ENCODE measurements around the gene TRIM2. TPM values are rescaled to one million over a fixed set of nuclear protein-coding genes. Genes with fewer than 3 reads are reported as not detected.

The TRIM2 gene
- total RNA-seq, 2 donors from 2014 or later: 54.5 to 70.4 TPM

DNA sequence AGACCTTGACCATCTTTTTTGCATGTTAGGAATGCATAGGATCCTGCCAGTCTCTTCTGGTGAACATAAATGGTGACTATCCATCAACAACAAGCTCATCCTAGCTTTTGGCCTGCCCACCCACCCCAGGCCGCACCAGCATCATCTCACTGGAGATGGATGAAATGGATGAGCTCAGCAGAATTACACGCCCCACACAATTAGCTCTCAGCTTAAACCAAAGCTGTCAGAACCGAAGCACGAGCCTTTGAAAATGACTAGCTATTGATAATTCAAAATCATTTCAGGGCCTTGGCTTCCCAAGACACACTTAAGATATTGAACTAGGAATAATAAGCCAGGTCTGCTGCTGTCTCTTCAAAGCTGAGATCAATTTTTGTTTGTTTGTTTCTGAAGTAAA is 77.8 kb downstream of the TRIM2 start:
- H3K27me3 ChIP-seq (replicated peaks; ENCODE audit: insufficient read depth): no peaks in the 10 kb centered on the region
- H3K4me3 ChIP-seq: no peak overlapping the region
- H3K27ac ChIP-seq: no peak overlapping the region
- no peaks in the 10 kb centered on the region for H3K4me1 ChIP-seq (replicated peaks)
- intact Hi-C loops (cut with DNase I): no loop called here
- no peak for DNase-seq (ENCODE audit: low spot score)
- TF ChIP-seq POLR2A (IDR thresholded peaks at IDR 0.05): no peak
- 91% methylated on average over 4 of the region's 4 CpGs for WGBS
- H3K9me3 ChIP-seq: no peaks in the 10 kb centered on the region
- no peaks in the 10 kb centered on the region for H3K36me3 ChIP-seq

DNA sequence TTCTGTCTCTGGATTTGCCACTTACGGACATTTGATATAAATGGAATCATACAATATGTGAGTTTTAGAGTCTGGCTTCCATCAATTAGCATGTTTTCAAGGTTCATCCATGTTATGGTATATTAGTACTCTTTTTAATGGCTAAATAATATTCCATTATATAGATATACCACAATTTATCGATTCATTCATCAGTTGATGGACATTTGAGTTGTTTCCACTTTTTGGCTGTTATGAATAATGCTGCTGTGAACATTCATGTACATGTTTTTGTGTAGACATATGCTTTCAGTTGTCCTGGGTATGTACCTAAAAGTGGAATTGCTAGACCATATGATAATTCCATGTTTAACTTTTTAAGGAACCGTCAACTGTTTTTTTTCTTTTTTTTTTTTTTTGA is 79.0 kb downstream of the TRIM2 start:
- intact Hi-C loops (cut with DNase I): no loop called here
- 97% methylated on average over 3 of the region's 3 CpGs for WGBS
- Histone ChIP-seq H3K27ac (no peak overlapping the region), H3K4me1 (replicated peaks) (no peaks in the 10 kb centered on the region), H3K27me3 (replicated peaks; ENCODE audit: insufficient read depth) (no peaks in the 10 kb centered on the region), H3K4me3 (no peak overlapping the region), H3K9me3 (no peaks in the 10 kb centered on the region), H3K36me3 (no peaks in the 10 kb centered on the region)
- no peak for TF ChIP-seq CTCF (IDR thresholded peaks at IDR 0.05)
- no peak for TF ChIP-seq POLR2A (IDR thresholded peaks at IDR 0.05)
- no peak for TF ChIP-seq POLR2AphosphoS5 (IDR thresholded peaks at IDR 0.05)
- DNase-seq (ENCODE audit: low spot score): no peak

DNA sequence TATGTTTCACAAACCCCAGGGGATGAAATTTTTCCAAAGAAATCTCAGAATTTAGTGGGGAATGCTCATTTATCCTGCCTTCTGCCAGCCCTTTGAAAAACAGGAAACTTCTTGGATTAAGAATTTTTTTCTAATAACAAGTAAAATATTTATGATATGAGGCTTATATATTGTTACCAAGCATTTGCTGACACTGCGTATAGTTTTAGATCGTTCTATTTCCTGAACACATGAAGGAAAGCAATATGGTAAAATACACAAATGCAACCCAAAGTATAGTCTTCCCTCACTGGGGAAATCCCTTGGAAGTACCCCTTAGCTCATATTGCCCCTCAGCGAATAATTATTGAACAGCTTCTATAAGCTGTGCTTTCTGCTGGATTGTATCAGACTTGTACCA is 85.9 kb downstream of the TRIM2 start:
- H3K4me1 ChIP-seq (replicated peaks): no peaks in the 10 kb centered on the region
- intact Hi-C loops (cut with DNase I): no loop called here
- WGBS: 97% methylated on average over 3 of the region's 3 CpGs

GRCh38 chr4:153291562-153291961 is 87.3 kb downstream of the TRIM2 start:
- no peak overlapping the region for H3K27ac ChIP-seq
- no peaks in the 10 kb centered on the region for H3K27me3 ChIP-seq (replicated peaks; ENCODE audit: insufficient read depth)
- TF ChIP-seq CTCF (IDR thresholded peaks at IDR 0.05) (no peak), POLR2AphosphoS5 (IDR thresholded peaks at IDR 0.05) (no peak), POLR2A (IDR thresholded peaks at IDR 0.05) (no peak)
- H3K4me1 ChIP-seq (replicated peaks): peaks cover 3% of the 10 kb centered on the region
- no peaks in the 10 kb centered on the region for H3K9me3 ChIP-seq
- no peak overlapping the region for H3K4me3 ChIP-seq
- no peak for DNase-seq (ENCODE audit: low spot score)
- no peaks in the 10 kb centered on the region for H3K36me3 ChIP-seq
- intact Hi-C loops (cut with DNase I): no loop called here
- WGBS: 85% methylated on average over 2 of the region's 2 CpGs

More for the DNA sequence above, 85.9 kb downstream of the TRIM2 start:
- TF ChIP-seq CTCF (IDR thresholded peaks at IDR 0.05) (no peak), POLR2A (IDR thresholded peaks at IDR 0.05) (no peak), POLR2AphosphoS5 (IDR thresholded peaks at IDR 0.05) (no peak)
- no peak for DNase-seq (ENCODE audit: low spot score)
- Histone ChIP-seq H3K27me3 (replicated peaks; ENCODE audit: insufficient read depth) (no peaks in the 10 kb centered on the region), H3K4me3 (no peak overlapping the region), H3K27ac (no peak overlapping the region), H3K9me3 (no peaks in the 10 kb centered on the region), H3K36me3 (no peaks in the 10 kb centered on the region)

DNA sequence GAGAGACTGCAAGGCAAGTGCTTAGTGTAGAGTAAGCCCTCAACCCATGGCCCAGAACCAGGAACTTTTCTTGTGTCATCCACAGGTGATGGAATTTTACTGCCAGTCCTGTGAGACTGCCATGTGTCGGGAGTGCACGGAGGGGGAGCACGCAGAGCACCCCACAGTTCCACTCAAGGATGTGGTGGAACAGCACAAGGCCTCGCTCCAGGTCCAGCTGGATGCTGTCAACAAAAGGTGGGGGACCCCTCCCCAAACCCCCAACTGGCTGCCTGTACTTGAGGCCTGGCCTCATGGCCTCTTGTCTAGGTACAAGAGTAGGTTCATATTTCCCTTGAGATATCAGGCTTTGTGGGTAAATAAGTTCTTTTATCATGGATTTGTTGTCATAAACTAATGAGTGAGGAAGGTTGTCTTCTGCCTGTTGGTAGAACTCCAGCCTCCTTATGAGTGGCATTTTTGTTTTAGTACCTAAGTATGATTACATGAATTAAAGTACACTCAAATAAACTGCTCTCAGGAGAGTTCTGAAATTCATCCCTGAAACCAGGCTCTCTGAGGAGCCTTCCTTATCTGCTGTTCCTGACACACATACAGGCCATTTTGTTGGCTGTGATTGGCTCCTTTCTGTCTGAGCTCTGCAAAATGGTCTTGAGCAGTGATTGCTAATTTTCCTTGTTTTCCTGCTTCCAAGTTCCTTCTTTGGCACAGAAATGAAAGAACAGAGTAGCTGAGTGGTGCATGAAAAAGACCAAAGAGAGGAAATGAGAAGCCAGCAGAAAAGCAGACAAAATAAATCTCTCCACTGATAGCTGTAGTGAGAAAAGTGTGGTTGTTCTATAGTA is 88.9 kb downstream of the TRIM2 start:
- H3K36me3 ChIP-seq: no peaks in the 10 kb centered on the region
- H3K9me3 ChIP-seq: no peaks in the 10 kb centered on the region
- peaks cover 3% of the 10 kb centered on the region for H3K4me1 ChIP-seq (replicated peaks)
- no peaks in the 10 kb centered on the region for H3K27me3 ChIP-seq (replicated peaks; ENCODE audit: insufficient read depth)
- DNase-seq (ENCODE audit: low spot score): no peak
- 97% methylated on average over 4 of the region's 4 CpGs for WGBS
- intact Hi-C loops (cut with DNase I): no loop called here
- no peak overlapping the region for H3K27ac ChIP-seq
- no peak overlapping the region for H3K4me3 ChIP-seq
- TF ChIP-seq POLR2AphosphoS5 (IDR thresholded peaks at IDR 0.05) (no peak), CTCF (IDR thresholded peaks at IDR 0.05) (no peak), POLR2A (IDR thresholded peaks at IDR 0.05) (no peak)

Measured in prostate gland (tissue), 2 donors.